HEK293 (cell line): ENCODE data around the gene IGFLR1.
A peak's percentile ranks its signal among the peaks of the same experiment; 100 is the strongest.

Experiments used
- ELK4 ChIP-seq: IDR thresholded peaks from 2 replicates; pipeline ENCODE4 v1.6.1; 2011; ENCODE audit warnings: mild to moderate bottlenecking, low read depth, low read length, borderline replicate concordance
- GLIS1 ChIP-seq: fragments of 450-650 bp; formaldehyde crosslinking; IDR thresholded peaks from 2 replicates; pipeline ENCODE4 v1.5.1; 2016; ENCODE audit warnings: missing biosample characterization, missing genetic modification characterization
- MYNN ChIP-seq: fragments of 450-650 bp; formaldehyde crosslinking; IDR thresholded peaks from 2 replicates; pipeline ENCODE4 v1.5.1; 2016; ENCODE audit warnings: missing biosample characterization, missing genetic modification characterization, borderline replicate concordance
- MZF1 ChIP-seq: fragments of 450-650 bp; formaldehyde crosslinking; IDR thresholded peaks from 2 replicates; pipeline ENCODE4 v1.5.1; 2017; ENCODE audit warnings: missing biosample characterization, missing genetic modification characterization, borderline replicate concordance
- PRDM4 ChIP-seq: fragments of 450-650 bp; formaldehyde crosslinking; IDR thresholded peaks from 2 replicates; pipeline ENCODE4 v1.5.1; 2017; ENCODE audit warnings: missing biosample characterization, missing genetic modification characterization
- REPIN1 ChIP-seq: fragments of 450-650 bp; formaldehyde crosslinking; IDR thresholded peaks from 2 replicates; pipeline ENCODE4 v1.5.1; 2017; ENCODE audit warnings: missing biosample characterization, missing genetic modification characterization, low read depth
- REST ChIP-seq: fragments of 450-650 bp; formaldehyde crosslinking; IDR thresholded peaks from 2 replicates; pipeline ENCODE4 v1.5.1; 2016; ENCODE audit warnings: missing biosample characterization, missing genetic modification characterization
- SALL2 ChIP-seq: fragments of 450-650 bp; formaldehyde crosslinking; IDR thresholded peaks from 2 replicates; pipeline ENCODE4 v1.5.0; 2017; ENCODE audit warnings: missing biosample characterization, mild to moderate bottlenecking, missing genetic modification characterization, borderline replicate concordance
- SP2 ChIP-seq: fragments of 450-650 bp; formaldehyde crosslinking; IDR thresholded peaks from 2 replicates; pipeline ENCODE4 v1.5.1; 2016; ENCODE audit warnings: missing biosample characterization, missing genetic modification characterization
- YY1 ChIP-seq: fragments of 450-650 bp; formaldehyde crosslinking; IDR thresholded peaks from 2 replicates; pipeline ENCODE4 v1.5.1; 2018; ENCODE audit warnings: missing biosample characterization, missing genetic modification characterization
- ZBTB11 ChIP-seq: fragments of 450-650 bp; formaldehyde crosslinking; conservative IDR thresholded peaks from 2 replicates; pipeline ENCODE4 v1.5.1; 2016; ENCODE audit warnings: low read depth, missing biosample characterization, missing genetic modification characterization
- ZBTB20 ChIP-seq: fragments of 450-650 bp; formaldehyde crosslinking; IDR thresholded peaks from 2 replicates; pipeline ENCODE4 v1.5.1; 2016; ENCODE audit warnings: missing biosample characterization, missing genetic modification characterization
- ZEB2 ChIP-seq: fragments of 450-650 bp; formaldehyde crosslinking; IDR thresholded peaks from 2 replicates; pipeline ENCODE4 v1.5.1; 2016; ENCODE audit warnings: missing biosample characterization, missing genetic modification characterization
- ZNF114 ChIP-seq: fragments of 450-650 bp; formaldehyde crosslinking; IDR thresholded peaks from 2 replicates; pipeline ENCODE4 v1.5.0; 2017; ENCODE audit warnings: missing biosample characterization, missing genetic modification characterization
- ZNF16 ChIP-seq: fragments of 450-650 bp; formaldehyde crosslinking; IDR thresholded peaks from 2 replicates; pipeline ENCODE4 v1.5.1; 2016; ENCODE audit warnings: low read depth, missing biosample characterization, missing genetic modification characterization
- ZNF248 ChIP-seq: fragments of 450-650 bp; formaldehyde crosslinking; IDR thresholded peaks from 2 replicates; pipeline ENCODE4 v1.5.1; 2017; ENCODE audit warnings: missing biosample characterization, missing genetic modification characterization
- ZNF274 ChIP-seq, 2 experiments: fragments of 200-500 bp in 1 of 2; fragments of 450-650 bp in 1 of 2; sonication (Bioruptor generic) in 1 of 2; formaldehyde crosslinking in 1 of 2; IDR thresholded peaks; 2 replicates each; pipeline versions ENCODE4 v1.5.1 to v1.6.1; 2014 to 2016; ENCODE audit warnings: borderline replicate concordance in 1 of 2, inconsistent platforms in 1 of 2, low read length in 1 of 2, missing biosample characterization in 1 of 2, missing genetic modification characterization in 1 of 2
- ZNF302 ChIP-seq: fragments of 450-650 bp; formaldehyde crosslinking; IDR thresholded peaks from 2 replicates; pipeline ENCODE4 v1.5.1; 2016; ENCODE audit warnings: missing biosample characterization, missing genetic modification characterization, low read depth
- ZNF391 ChIP-seq: fragments of 450-650 bp; formaldehyde crosslinking; IDR thresholded peaks from 2 replicates; pipeline ENCODE4 v1.5.1; 2016; ENCODE audit warnings: low read depth, missing biosample characterization, missing genetic modification characterization, borderline replicate concordance
- ZNF449 ChIP-seq: fragments of 450-650 bp; formaldehyde crosslinking; IDR thresholded peaks from 2 replicates; pipeline ENCODE4 v1.5.1; 2017; ENCODE audit warnings: missing biosample characterization, mild to moderate bottlenecking, missing genetic modification characterization, moderate library complexity
- ZNF561 ChIP-seq: fragments of 450-650 bp; IDR thresholded peaks from 2 replicates; pipeline ENCODE4 v1.5.1; 2018; ENCODE audit warnings: missing biosample characterization, missing genetic modification characterization, borderline replicate concordance
- ZNF660 ChIP-seq: fragments of 450-650 bp; IDR thresholded peaks from 2 replicates; pipeline ENCODE4 v1.5.1; 2018; ENCODE audit warnings: missing biosample characterization, mild to moderate bottlenecking, missing genetic modification characterization
- ZNF747 ChIP-seq: fragments of 450-650 bp; formaldehyde crosslinking; IDR thresholded peaks from 2 replicates; pipeline ENCODE4 v1.5.1; 2016; ENCODE audit warnings: missing biosample characterization, missing genetic modification characterization
- ZNF843 ChIP-seq: fragments of 450-650 bp; formaldehyde crosslinking; IDR thresholded peaks from 2 replicates; pipeline ENCODE4 v1.5.1; 2016; ENCODE audit warnings: missing biosample characterization, missing genetic modification characterization
- ZSCAN30 ChIP-seq: fragments of 450-650 bp; IDR thresholded peaks from 2 replicates; pipeline ENCODE4 v1.5.1; 2018; ENCODE audit warnings: missing biosample characterization, mild to moderate bottlenecking, missing genetic modification characterization, moderate library complexity
- ZXDB ChIP-seq: fragments of 450-650 bp; formaldehyde crosslinking; IDR thresholded peaks from 2 replicates; pipeline ENCODE4 v1.5.1; 2016; ENCODE audit warnings: missing biosample characterization, missing genetic modification characterization

Gene IGFLR1

GRCh38 chr19:35757749-35758608, 15.7 kb upstream of the IGFLR1 start, which contains the start of gene PROSER3 (continued):
- TF ChIP-seq SALL2 = no peak
- peak; percentile 66; the same call in 1 of the 2 replicates for TF ChIP-seq PRDM4 (tag by site-specific recombination)
- TF ChIP-seq ZNF302 (tag by site-specific recombination) = no peak
- peak; percentile 76 for TF ChIP-seq ZNF449 (tag by site-specific recombination)
- TF ChIP-seq GLIS1 (tag by site-specific recombination) = peak; percentile 95
- TF ChIP-seq ZNF391 (tag by site-specific recombination) = peak; percentile 89; the same call in 1 of the 2 replicates
- TF ChIP-seq ZNF843 = peak; percentile 61
- TF ChIP-seq REST (tag by site-specific recombination) = peak; percentile 29; the same call in 1 of the 2 replicates
- TF ChIP-seq ZXDB (tag by site-specific recombination) = peak; percentile 97
- no peak for TF ChIP-seq ZNF274 (IDR thresholded peaks at IDR 0.05; ENCODE audit: low read length)
- no peak for TF ChIP-seq ZNF274 (tag by site-specific recombination; IDR thresholded peaks at IDR 0.05; ENCODE audit: borderline replicate concordance)
- no peak for TF ChIP-seq ZNF747 (tag by site-specific recombination)
- no peak for TF ChIP-seq ZNF114
- peak; percentile 94 for TF ChIP-seq YY1 (tag by site-specific recombination)
- peak; percentile 99 for TF ChIP-seq MYNN
- TF ChIP-seq ZNF561 (tag by site-specific recombination) = peak; percentile 91; the same call in 1 of the 2 replicates
- peak; percentile 100 for TF ChIP-seq SP2 (tag by site-specific recombination)
- peak; percentile 76 for TF ChIP-seq ZNF660 (tag by site-specific recombination)
- peak; percentile 85; the same call in 1 of the 2 replicates for TF ChIP-seq ELK4
- TF ChIP-seq MZF1 (tag by site-specific recombination) = no peak
- peak; percentile 87; the same call in 1 of the 2 replicates for TF ChIP-seq REPIN1 (tag by site-specific recombination)
- TF ChIP-seq ZSCAN30 = peak; percentile 95
- TF ChIP-seq ZNF16 (tag by site-specific recombination) = no peak
- TF ChIP-seq ZBTB20 (tag by site-specific recombination) = peak; percentile 81
- peak; percentile 99 for TF ChIP-seq ZEB2 (tag by site-specific recombination)
- no peak for TF ChIP-seq ZNF248 (tag by site-specific recombination)
- TF ChIP-seq ZBTB11 (tag by site-specific recombination) = peak; percentile 96
